Upper lobe of left lung (tissue), 6 donors: Measurements from ENCODE around the gene APOL6. TPM values are rescaled to one million over a fixed set of nuclear protein-coding genes. Genes with fewer than 3 reads are reported as not detected.

Experiments used
- ATAC-seq, 2 donors: fragments of 200-7000 bp; cut with Tn5 transposase; one replicate each; pipeline ENCODE4 v1.9.1; 2022; ENCODE audit warnings: mild to moderate bottlenecking in 2 of 2, moderate library complexity in 2 of 2; ENCODE audit not compliant: low FRiP score in 2 of 2
- DNase-seq, 2 donors: peaks; one replicate each; pipeline ENCODE4 v3.0.0-alpha.2; 2019 to 2020
- H3K27ac ChIP-seq, 4 donors: fragments of 200-600 bp; sonication (generic); one replicate each; pipeline ENCODE4 v1.5.1; 2016 to 2019
- H3K27me3 ChIP-seq, 4 donors: fragments of 200-600 bp; sonication (generic); one replicate each; pipeline ENCODE4 v1.5.1; 2017 to 2019
- H3K36me3 ChIP-seq, 4 donors: fragments of 200-600 bp; sonication (generic); one replicate each; pipeline ENCODE4 v1.5.1; 2016 to 2019
- H3K4me1 ChIP-seq, 4 donors: fragments of 200-600 bp; sonication (generic); one replicate each; pipeline ENCODE4 v1.5.1; 2018 to 2019
- H3K4me3 ChIP-seq, 4 donors: fragments of 200-600 bp; sonication (generic); one replicate each; pipeline ENCODE4 v1.5.1; 2017 to 2019; ENCODE audit warnings: mild to moderate bottlenecking in 2 of 4, moderate library complexity in 1 of 4
- H3K9me3 ChIP-seq, 4 donors: fragments of 200-600 bp; sonication (generic); one replicate each; pipeline ENCODE4 v1.5.1; 2018 to 2019
- CTCF ChIP-seq, 6 experiments: fragments of 450-650 bp in 4 of 6; fragments of 200-600 bp in 2 of 6; sonication (generic) in 2 of 6; IDR thresholded peaks; one replicate each; pipeline ENCODE4 v1.5.1; 2016 to 2019; ENCODE audit warnings: antibody characterized with exemption in 6 of 6
- EP300 ChIP-seq, 4 donors: sonication (generic); formaldehyde crosslinking; IDR thresholded peaks; one replicate each; pipeline ENCODE4 v1.5.1; 2017; ENCODE audit warnings: antibody characterized with exemption in 4 of 4, control low read depth in 2 of 4
- POLR2A ChIP-seq, 4 donors: fragments of 450-650 bp; IDR thresholded peaks; one replicate each; pipeline ENCODE4 v1.5.1; 2016 to 2017; ENCODE audit warnings: antibody characterized with exemption in 4 of 4, mild to moderate bottlenecking in 2 of 4
- POLR2AphosphoS5 ChIP-seq, 2 donors: sonication (generic); formaldehyde crosslinking; IDR thresholded peaks; one replicate each; pipeline ENCODE4 v1.5.1; 2017; ENCODE audit warnings: antibody characterized with exemption in 2 of 2
- WGBS, 2 donors: methylation state at CpG; one replicate each; pipeline ENCODE4 v1.1.5; 2017 to 2018; 5-methylcytosine and 5-hydroxymethylcytosine counted together
- total RNA-seq, 6 donors: library from RNA; depleted of rRNA in 4 of 6; stranded (reverse); fragments of >200 nt in 4 of 6; gene quantifications; one replicate each; pipeline versions ENCODE4 v1.1.0 to v1.2.1, GENCODE V29; 2016 to 2021
- donor health status: DM: no; HTN: no; CAD: no; lungs with moderate emphysema.
- donor health status: DM: no; HTN: yes; CAD: no; lungs with severe emphysema.

APOL6 gene
- total RNA-seq, 6 donors from 2014 or later, result 27.6 to 54.4 (median 30.8) TPM

GRCh38 chr22:35712672-35713071, 64.4 kb downstream of the APOL6 start:
- 96 to 97% methylated on average over 2 of the region's 2 CpGs for WGBS, 2 donors
- TF ChIP-seq CTCF (IDR thresholded peaks at IDR 0.05) (no peak), EP300 (IDR thresholded peaks at IDR 0.05) (no peak), POLR2A (IDR thresholded peaks at IDR 0.05) (no peak), POLR2AphosphoS5 (IDR thresholded peaks at IDR 0.05) (no peak)
- Histone ChIP-seq H3K27me3 (no peaks in the 10 kb centered on the region), H3K9me3 (peaks cover 0 to 8% (median 2%) of the 10 kb centered on the region in 4 donors), H3K27ac (no peak overlapping the region), H3K36me3 (no peaks in the 10 kb centered on the region), H3K4me3 (no peak overlapping the region), H3K4me1 (no peaks in the 10 kb centered on the region)
- DNase-seq, result no peak
- ATAC-seq, result no peak

- Histone ChIP-seq H3K36me3 (no peaks in the 10 kb centered on the region), H3K27ac (no peak within 1 kb of the TSS), H3K9me3 (peaks cover 0 to 7% (median 2%) of the 10 kb centered on the region in 4 donors), H3K4me1 (no peaks in the 10 kb centered on the region), H3K4me3 (no peak within 1 kb of the TSS), H3K27me3 (no peaks in the 10 kb centered on the region)
- TF ChIP-seq EP300 (IDR thresholded peaks at IDR 0.05), result no peak
- no peak for TF ChIP-seq CTCF (IDR thresholded peaks at IDR 0.05)
- TF ChIP-seq POLR2A (IDR thresholded peaks at IDR 0.05), result no peak
- no peak for TF ChIP-seq POLR2AphosphoS5 (IDR thresholded peaks at IDR 0.05)
- no peak for ATAC-seq
- 60 to 78% methylated on average over 2 to 3 of the region's 3 CpGs for WGBS, 2 donors
- DNase-seq, result no peak
Measured at GRCh38 chr22:35717572-35717971, 69.3 kb downstream of the APOL6 start, which contains the start of gene APOL5. APOL5 (plus strand) TSS chr22:35717872; CDS start chr22:35717872, 0 bp downstream.

Other genes with a start within 250 kb of the APOL6 start
- gene MCM5, start 248.3 kb upstream of the APOL6 start, total RNA-seq, result 10 to 100 TPM in 5 of 6 donors, 1 to 10 TPM in 1; 9.8 to 34.4 (median 20.2) TPM
- 1 to 10 TPM in 4 of 6 donors, under 1 TPM in 2; 0.49 to 4.2 (median 1.7) TPM for gene RASD2, start 107.6 kb upstream of the APOL6 start, total RNA-seq
- gene MB, start 31.1 kb upstream of the APOL6 start, total RNA-seq, result 1 to 10 TPM in 1 of 6 donors, under 1 TPM in 2, not detected in 3; 0.46 to 1.1 (median 0.98) TPM
- gene APOL5, start 69.4 kb downstream of the APOL6 start, total RNA-seq, result not detected